ENCODE measurements around the gene FAM13A.

FAM13A gene

GRCh38 chr4:88761861-88762523 is 295.0 kb downstream of the FAM13A start:
- DNase-seq = no peak

- DNase-seq = no peak
Observed at GRCh38 chr4:88761342-88761741, 295.6 kb downstream of the FAM13A start.

DNA sequence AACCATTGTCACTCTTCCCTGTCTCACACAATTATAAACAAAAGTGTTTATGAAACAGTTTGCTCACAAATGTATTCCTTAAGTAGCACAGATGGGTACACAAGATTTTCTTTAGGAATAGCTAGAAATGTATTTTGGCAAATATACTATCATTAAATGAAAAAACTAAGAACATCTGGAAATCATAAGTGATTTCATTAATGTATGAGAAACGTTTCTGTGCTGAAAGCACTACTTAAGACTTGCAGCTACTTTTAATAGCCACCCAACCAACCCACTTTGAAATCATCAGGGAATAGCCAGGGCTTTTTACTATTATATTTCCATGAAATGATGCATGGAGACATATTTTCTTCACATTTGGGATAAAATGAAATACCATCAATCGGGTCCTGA is 297.1 kb downstream of the FAM13A start:
- DNase-seq = no peak

GRCh38 chr4:88759039-88759894 is 297.7 kb downstream of the FAM13A start:
- DNase-seq = no peak

DNA sequence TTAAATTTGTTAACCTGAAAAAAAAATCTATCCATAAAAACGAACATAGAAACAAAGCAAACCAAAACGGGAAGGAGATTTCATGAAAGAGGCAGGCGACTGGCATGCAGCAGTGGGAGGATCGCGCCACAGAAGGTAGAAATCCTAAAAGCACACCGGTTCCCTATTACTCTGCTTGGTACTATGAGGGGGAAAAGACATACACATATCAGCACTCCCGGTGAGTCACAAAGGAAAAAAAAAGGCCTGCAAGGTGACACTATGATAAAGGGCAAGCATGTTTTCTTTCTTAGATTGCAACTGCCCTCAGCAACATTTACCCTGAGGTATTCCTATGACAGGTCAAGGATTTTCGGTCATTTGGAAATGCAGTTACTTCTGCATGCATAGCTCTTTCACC is 298.7 kb downstream of the FAM13A start:
- DNase-seq = no peak

- no peak for DNase-seq
Observed at GRCh38 chr4:88757776-88758175, 299.2 kb downstream of the FAM13A start.

GRCh38 chr4:88757067-88757466 is 299.9 kb downstream of the FAM13A start:
- DNase-seq = no peak

DNA sequence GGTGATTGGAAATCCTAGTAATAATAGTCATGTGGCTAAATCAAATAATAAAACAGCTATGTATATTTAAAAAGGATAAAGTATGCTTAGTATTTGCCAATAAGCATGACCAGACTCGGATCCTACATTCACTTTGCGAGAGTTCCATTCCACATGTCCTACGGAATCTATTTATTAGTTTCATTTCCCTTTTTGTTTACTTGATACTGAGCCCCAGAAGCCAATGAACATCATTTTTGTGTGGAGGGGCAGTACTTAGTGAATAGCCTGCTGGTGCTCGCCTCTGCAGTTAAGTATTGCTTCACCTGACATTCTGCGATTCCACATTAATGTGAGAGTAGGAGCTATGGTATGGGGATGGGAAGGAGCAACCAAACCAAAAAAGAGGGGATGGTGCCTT is 300.8 kb downstream of the FAM13A start:
- no peak for DNase-seq

DNA sequence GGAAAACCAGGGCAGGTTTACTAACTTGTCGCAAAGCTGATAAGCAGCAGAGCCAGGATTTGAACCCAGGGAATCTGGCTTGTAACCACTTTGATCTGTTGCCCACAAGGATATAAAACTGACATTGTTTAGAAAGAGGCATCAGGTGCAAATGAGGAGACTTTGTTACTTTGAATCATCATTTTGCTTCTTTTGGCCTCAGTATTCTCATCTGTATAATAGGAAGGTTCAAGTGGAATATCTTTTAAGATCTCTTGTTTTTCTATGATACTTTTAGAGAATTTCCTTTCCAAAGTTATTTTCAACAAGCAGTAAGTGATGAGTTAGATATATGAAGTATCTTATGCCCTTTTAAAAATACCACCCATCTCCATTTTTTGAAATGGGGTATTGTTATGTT is 301.5 kb downstream of the FAM13A start:
- DNase-seq = no peak

GRCh38 chr4:88754796-88755195 is 302.2 kb downstream of the FAM13A start:
- DNase-seq = no peak

- DNase-seq = no peak
Observed at GRCh38 chr4:88753658-88754571, 303.1 kb downstream of the FAM13A start.

GRCh38 chr4:88752754-88753153 is 304.2 kb downstream of the FAM13A start:
- DNase-seq = no peak

DNA sequence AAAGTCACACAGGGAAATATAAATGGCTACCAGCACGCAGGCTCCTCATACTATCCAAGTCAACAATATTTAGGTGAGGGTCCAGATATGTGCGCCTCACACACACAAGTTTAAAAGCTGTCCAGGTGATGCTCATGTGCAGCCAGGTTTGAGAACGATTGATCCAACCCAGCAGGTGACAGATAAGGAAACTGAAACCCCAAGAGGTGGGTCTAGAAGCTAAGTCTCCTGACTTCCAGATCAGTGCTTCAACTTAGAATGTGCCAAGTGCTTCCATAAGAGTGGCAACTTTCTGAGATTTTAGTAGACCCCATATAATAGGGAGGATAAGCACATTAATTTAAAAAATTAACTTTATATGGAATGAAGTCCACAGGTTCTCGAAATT is 304.9 kb downstream of the FAM13A start:
- DNase-seq = no peak

GRCh38 chr4:88751258-88752075 is 305.5 kb downstream of the FAM13A start:
- no peak for DNase-seq

DNA sequence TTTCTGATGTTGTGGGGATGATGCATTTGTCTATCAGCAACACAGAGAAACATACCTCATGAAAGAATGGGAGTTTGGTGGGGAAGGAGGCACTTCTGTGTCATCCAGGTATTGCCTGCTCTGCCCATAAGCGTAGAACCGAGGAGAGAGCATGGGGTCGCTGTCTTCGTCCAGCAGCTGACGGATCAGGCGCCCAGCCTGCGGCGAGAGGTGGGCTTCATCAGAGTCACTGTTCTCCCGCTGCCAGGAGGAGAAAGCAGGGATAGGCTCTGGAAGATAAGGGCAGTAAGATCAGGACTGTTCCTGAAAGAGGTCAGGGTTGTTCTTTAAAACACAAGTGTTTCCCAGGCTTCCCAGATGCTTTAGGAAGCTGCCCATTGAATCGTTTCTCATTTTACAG is 306.6 kb downstream of the FAM13A start:
- no peak for DNase-seq

DNA sequence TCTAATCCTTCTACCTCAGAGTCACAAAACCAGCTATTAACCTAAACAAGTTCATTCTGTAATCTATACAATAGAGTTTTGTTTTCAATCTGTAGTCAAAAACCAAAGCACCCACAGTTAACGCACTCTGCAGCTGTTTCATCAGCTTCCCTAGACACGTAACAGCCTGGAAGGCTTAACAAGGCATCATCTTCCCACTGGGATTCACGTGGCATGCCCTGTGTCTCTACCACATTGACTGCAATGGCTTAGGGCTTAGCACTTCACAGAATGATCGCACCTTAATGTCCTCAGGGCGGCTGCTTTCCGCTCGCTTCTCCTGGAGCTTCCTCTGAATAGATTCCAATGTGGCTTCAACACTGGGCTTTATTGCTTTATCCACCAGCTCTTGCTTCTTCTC is 309.6 kb downstream of the FAM13A start:
- no peak for DNase-seq

- no peak for DNase-seq
Observed at GRCh38 chr4:88746206-88746605, 310.8 kb downstream of the FAM13A start.

- DNase-seq = no peak
Observed at GRCh38 chr4:88745581-88746163, 311.3 kb downstream of the FAM13A start.

DNA sequence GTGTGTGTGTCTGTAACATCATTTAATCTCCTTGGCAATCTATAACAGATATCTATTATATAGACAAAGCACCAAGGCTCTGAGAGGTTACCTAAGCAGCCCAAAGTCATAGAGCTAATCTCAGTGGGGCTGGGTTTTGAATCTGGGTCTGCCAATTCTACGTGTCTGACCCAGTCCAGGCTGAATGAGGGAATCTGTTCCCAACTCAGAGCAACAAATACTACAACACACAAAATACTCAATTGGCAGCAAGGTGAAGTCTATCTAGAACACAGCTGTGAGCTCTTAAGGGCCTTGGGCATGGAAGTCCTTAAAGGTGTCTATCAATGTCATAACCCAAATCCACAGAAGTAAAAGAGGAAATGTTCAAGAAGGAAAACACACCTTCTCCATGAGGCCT is 311.8 kb downstream of the FAM13A start:
- no peak for DNase-seq

DNA sequence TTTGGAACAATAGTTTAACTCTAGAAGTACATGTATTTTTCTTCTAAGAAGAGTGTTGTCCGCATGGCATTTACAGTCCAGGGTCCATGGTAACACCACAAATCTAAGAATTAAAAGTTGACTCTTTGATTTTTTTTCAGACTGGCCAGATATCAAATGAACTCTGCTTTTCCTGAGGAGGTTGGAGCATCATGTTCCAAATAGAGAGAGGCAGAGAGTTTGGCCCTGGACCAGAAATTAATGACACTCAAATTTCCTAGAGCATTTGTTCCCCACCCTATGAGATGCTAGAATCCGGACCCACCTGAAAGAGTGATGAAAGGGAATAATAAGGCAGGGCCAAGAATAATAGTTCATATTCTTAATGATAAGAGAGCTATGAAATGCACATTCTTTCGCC is 312.4 kb downstream of the FAM13A start:
- DNase-seq = no peak

DNA sequence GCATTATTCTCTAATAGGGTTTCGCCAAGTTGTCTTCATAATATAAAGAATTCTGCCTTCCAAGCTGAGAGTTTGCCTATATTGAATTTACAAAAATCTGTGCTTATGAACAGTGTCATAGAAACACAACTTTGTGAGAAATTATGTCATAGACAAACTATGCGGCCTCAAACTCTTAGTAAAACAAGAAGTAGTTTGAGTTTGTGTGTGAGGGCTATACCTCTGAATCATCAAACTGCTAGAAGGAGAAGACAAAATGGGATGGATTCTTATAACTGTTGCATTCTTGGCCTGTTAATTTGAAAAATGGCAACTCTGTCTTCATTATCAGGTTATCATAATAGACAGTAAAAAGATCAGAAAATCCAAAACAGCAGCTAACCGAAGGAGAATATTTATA is 313.3 kb downstream of the FAM13A start:
- no peak for DNase-seq

- no peak for DNase-seq
Observed at GRCh38 chr4:88742561-88742960, 314.4 kb downstream of the FAM13A start.

All from T-helper 2 cell (primary cell).